ENCODE measurements around the gene KRTCAP2. TPM values are rescaled to one million over a fixed set of nuclear protein-coding genes. Genes with fewer than 3 reads are reported as not detected.
A peak's percentile ranks its signal among the peaks of the same experiment; 100 is the strongest.

The KRTCAP2 gene
- total and polyA plus RNA-seq, 4 donors, result 49.8 to 224 (median 99.8) TPM

DNA sequence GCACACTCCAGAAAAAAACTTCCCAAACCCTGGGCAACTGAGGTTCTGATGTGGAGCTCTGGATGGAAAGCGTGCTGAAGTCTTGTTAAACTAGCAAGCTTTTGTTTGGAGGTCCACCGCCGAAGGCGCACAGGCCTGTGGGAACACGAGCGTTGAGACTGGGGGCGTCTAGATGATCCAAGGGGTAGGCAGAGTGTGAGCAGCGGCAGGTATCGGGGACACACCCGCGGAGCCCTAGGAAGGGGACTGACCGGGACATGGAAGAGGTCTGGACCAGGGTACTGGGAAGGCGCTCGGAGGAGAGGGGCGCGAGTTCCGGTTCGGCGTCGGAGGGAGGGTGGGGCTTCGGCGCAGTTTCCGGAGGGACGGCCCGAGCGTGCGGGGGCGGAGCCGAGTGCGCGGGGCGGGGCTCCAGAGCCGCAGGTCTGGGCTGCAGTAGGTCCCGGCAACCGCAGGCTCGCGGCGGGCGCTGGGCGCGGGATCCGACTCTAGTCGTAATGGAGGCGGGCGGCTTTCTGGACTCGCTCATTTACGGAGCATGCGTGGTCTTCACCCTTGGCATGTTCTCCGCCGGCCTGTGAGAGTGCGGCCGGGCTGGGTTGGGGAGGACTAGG lies 37.6 kb downstream of the KRTCAP2 start, which contains the start of gene SLC50A1:
Gene SLC50A1, plus strand, starts transcription at position 438 of the 614 bp plus-strand sequence. Its CDS starts 60 bp downstream, at position 498.
- H3K4me3 ChIP-seq (ENCODE audit: low read depth in 1 of 3, low read length in 3 of 3), result peak within 1 kb of the TSS; percentile 28 to 66 (median 34)
- H3K4me1 ChIP-seq (ENCODE audit: control insufficient read depth in 4 of 4, insufficient read depth in 4 of 4, low read length in 3 of 4), result peaks cover 0 to 67% (median 43%) of the 10 kb centered on the region in 4 donors
- peaks cover 8 to 25% (median 16%) of the 10 kb centered on the region in 4 donors for H3K36me3 ChIP-seq (ENCODE audit: control insufficient read depth in 4 of 4, insufficient read depth in 3 of 4, low read depth in 1 of 4, low read length in 3 of 4)
- no peaks in the 10 kb centered on the region for H3K9me3 ChIP-seq (ENCODE audit: control insufficient read depth in 4 of 4, low read length in 3 of 4)
- H3K9ac ChIP-seq (ENCODE audit: low read depth in 1 of 2, low read length in 2 of 2), result peak within 1 kb of the TSS; percentile 87 to 95
- DNase-seq (ENCODE audit: low spot score), result peak; percentile 95
- H3K27ac ChIP-seq (ENCODE audit: low read depth in 1 of 2, low read length in 2 of 2), result peak within 1 kb of the TSS; percentile 99
- TF ChIP-seq RXRA (IDR thresholded peaks at IDR 0.05) (peak; percentile 0 to 9), HNF4G (IDR thresholded peaks at IDR 0.05) (no peak), EGR1 (IDR thresholded peaks at IDR 0.05; ENCODE audit: low read depth in 2 of 2) (peak; percentile 82 to 88), SP1 (IDR thresholded peaks at IDR 0.05) (no peak), CTCF (IDR thresholded peaks at IDR 0.05; ENCODE audit: low read depth, low read length, missing input control) (peak; percentile 52), RAD21 (IDR thresholded peaks at IDR 0.05) (peak in 1 of 2 donors; percentile 27), REST (IDR thresholded peaks at IDR 0.05) (peak; percentile 29), HNF4A (conservative IDR thresholded peaks at IDR 0.05) (no peak), NR2F2 (IDR thresholded peaks at IDR 0.05) (no peak), FOXA2 (IDR thresholded peaks at IDR 0.05) (no peak), YY1 (IDR thresholded peaks at IDR 0.05) (peak; percentile 77), GABPA (IDR thresholded peaks at IDR 0.05 in 1 of 2, conservative IDR thresholded peaks at IDR 0.05 in 1 of 2) (peak; percentile 64 to 88), JUND (IDR thresholded peaks at IDR 0.05) (no peak), ATF3 (IDR thresholded peaks at IDR 0.05) (peak; percentile 4), TAF1 (conservative IDR thresholded peaks at IDR 0.05) (peak; percentile 30), FOXA1 (IDR thresholded peaks at IDR 0.05) (no peak)
- TF ChIP-seq, protein P1, sequence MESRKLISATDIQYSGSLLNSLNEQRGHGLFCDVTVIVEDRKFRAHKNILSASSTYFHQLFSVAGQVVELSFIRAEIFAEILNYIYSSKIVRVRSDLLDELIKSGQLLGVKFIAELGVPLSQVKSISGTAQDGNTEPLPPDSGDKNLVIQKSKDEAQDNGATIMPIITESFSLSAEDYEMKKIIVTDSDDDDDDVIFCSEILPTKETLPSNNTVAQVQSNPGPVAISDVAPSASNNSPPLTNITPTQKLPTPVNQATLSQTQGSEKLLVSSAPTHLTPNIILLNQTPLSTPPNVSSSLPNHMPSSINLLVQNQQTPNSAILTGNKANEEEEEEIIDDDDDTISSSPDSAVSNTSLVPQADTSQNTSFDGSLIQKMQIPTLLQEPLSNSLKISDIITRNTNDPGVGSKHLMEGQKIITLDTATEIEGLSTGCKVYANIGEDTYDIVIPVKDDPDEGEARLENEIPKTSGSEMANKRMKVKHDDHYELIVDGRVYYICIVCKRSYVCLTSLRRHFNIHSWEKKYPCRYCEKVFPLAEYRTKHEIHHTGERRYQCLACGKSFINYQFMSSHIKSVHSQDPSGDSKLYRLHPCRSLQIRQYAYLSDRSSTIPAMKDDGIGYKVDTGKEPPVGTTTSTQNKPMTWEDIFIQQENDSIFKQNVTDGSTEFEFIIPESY (IDR thresholded peaks at IDR 0.05), result peak; percentile 58
- TF ChIP-seq, protein P2, sequence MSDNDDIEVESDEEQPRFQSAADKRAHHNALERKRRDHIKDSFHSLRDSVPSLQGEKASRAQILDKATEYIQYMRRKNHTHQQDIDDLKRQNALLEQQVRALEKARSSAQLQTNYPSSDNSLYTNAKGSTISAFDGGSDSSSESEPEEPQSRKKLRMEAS (IDR thresholded peaks at IDR 0.05), result peak; percentile 14
- no peaks in the 10 kb centered on the region for H3K27me3 ChIP-seq (ENCODE audit: control insufficient read depth in 4 of 4, insufficient read depth in 4 of 4, low read length in 3 of 4)
- WGBS, result under 1% methylated on average over 52 of the region's 52 CpGs
